Measurements from ENCODE around the gene RAB3C.
"Not testable (repeated sequence)": the region's sequence is repeated elsewhere in the genome, so short reads cannot be mapped to it uniquely, and the experiment has no call there.

Gene RAB3C

GRCh38 chr5:58674070-58674469, 91.2 kb downstream of the RAB3C start:
- in situ Hi-C loops (cut with MboI; ENCODE audit: low sequenced_read_pairs): no loop called here

GRCh38 chr5:58674711-58675110, 91.8 kb downstream of the RAB3C start:
- in situ Hi-C loops (cut with MboI; ENCODE audit: low sequenced_read_pairs): no loop called here

- in situ Hi-C loops (cut with MboI; ENCODE audit: low sequenced_read_pairs): no loop called here
These were observed 92.5 kb downstream of the RAB3C start for GRCh38 chr5:58675341-58675740.

GRCh38 chr5:58677650-58678049, 94.8 kb downstream of the RAB3C start:
- in situ Hi-C loops (cut with MboI; ENCODE audit: low sequenced_read_pairs): no loop called here

GRCh38 chr5:58680503-58680902, 97.6 kb downstream of the RAB3C start:
- in situ Hi-C loops (cut with MboI; ENCODE audit: low sequenced_read_pairs): no loop called here

GRCh38 chr5:58681943-58682342, 99.1 kb downstream of the RAB3C start:
- in situ Hi-C loops (cut with MboI; ENCODE audit: low sequenced_read_pairs): no loop called here

- in situ Hi-C loops (cut with MboI; ENCODE audit: low sequenced_read_pairs): no loop called here
These were observed 100.7 kb downstream of the RAB3C start for GRCh38 chr5:58683567-58683966.

GRCh38 chr5:58687079-58687478, 104.2 kb downstream of the RAB3C start:
- in situ Hi-C loops (cut with MboI; ENCODE audit: low sequenced_read_pairs): no loop called here

GRCh38 chr5:58687595-58687994, 104.7 kb downstream of the RAB3C start:
- in situ Hi-C loops (cut with MboI; ENCODE audit: low sequenced_read_pairs): no loop called here

- in situ Hi-C loops (cut with MboI; ENCODE audit: low sequenced_read_pairs): not testable (repeated sequence)
These were observed 116.3 kb downstream of the RAB3C start for GRCh38 chr5:58699088-58699761.

- in situ Hi-C loops (cut with MboI; ENCODE audit: low sequenced_read_pairs): no loop called here
These were observed 116.9 kb downstream of the RAB3C start for GRCh38 chr5:58699762-58700118.

GRCh38 chr5:58703925-58704555, 121.2 kb downstream of the RAB3C start:
- in situ Hi-C loops (cut with MboI; ENCODE audit: low sequenced_read_pairs): no loop called here

GRCh38 chr5:58706736-58707135, 123.9 kb downstream of the RAB3C start:
- in situ Hi-C loops (cut with MboI; ENCODE audit: low sequenced_read_pairs): no loop called here

GRCh38 chr5:58708456-58708855, 125.6 kb downstream of the RAB3C start:
- in situ Hi-C loops (cut with MboI; ENCODE audit: low sequenced_read_pairs): no loop called here

GRCh38 chr5:58710425-58710824, 127.5 kb downstream of the RAB3C start:
- in situ Hi-C loops (cut with MboI; ENCODE audit: low sequenced_read_pairs): not testable (repeated sequence)

- in situ Hi-C loops (cut with MboI; ENCODE audit: low sequenced_read_pairs): no loop called here
These were observed 128.0 kb downstream of the RAB3C start for GRCh38 chr5:58710871-58711270.

- in situ Hi-C loops (cut with MboI; ENCODE audit: low sequenced_read_pairs): no loop called here
These were observed 129.1 kb downstream of the RAB3C start for GRCh38 chr5:58711965-58712364.

GRCh38 chr5:58714046-58714445, 131.2 kb downstream of the RAB3C start:
- in situ Hi-C loops (cut with MboI; ENCODE audit: low sequenced_read_pairs): no loop called here

GRCh38 chr5:58715997-58716656, 133.3 kb downstream of the RAB3C start:
- in situ Hi-C loops (cut with MboI; ENCODE audit: low sequenced_read_pairs): no loop called here

- in situ Hi-C loops (cut with MboI; ENCODE audit: low sequenced_read_pairs): no loop called here
These were observed 133.8 kb downstream of the RAB3C start for GRCh38 chr5:58716713-58717112.

- in situ Hi-C loops (cut with MboI; ENCODE audit: low sequenced_read_pairs): no loop called here
These were observed 134.6 kb downstream of the RAB3C start for GRCh38 chr5:58717303-58718007.

Data from HL-60/S4 (cell line).